HL-60 (cell line): ENCODE data around the gene PPBP.

Experiments used
- CTCF ChIP-seq: IDR thresholded peaks from one replicate; pipeline ENCODE4 v1.5.1; 2011; ENCODE audit warnings: low read length, control low read depth, inconsistent platforms; ENCODE audit not compliant: insufficient read depth
- GABPA ChIP-seq: IDR thresholded peaks from 2 replicates; pipeline ENCODE4 v1.6.1; 2012; ENCODE audit warnings: low read depth
- POLR2AphosphoS5 ChIP-seq: IDR thresholded peaks from 2 replicates; pipeline ENCODE4 v1.6.1; 2012; ENCODE audit warnings: low read depth
- REST ChIP-seq: IDR thresholded peaks from 2 replicates; pipeline ENCODE4 v1.6.1; 2012; ENCODE audit warnings: low read depth; ENCODE audit not compliant: insufficient replicate concordance

- TF ChIP-seq GABPA (no peak), CTCF (no peak), POLR2AphosphoS5 (no peak), REST (no peak)
Measured at GRCh38 chr4:74023709-74024108, 35.7 kb upstream of the PPBP start.
